ENCODE data around the gene SLC39A11. TPM values are rescaled to one million over a fixed set of nuclear protein-coding genes. Genes with fewer than 3 reads are reported as not detected.

The SLC39A11 gene
- total RNA-seq, 1 experiment from 2014 or later: 46.4 TPM

GRCh38 chr17:72658675-72659074 is 433.8 kb downstream of the SLC39A11 start:
- Histone ChIP-seq H3K4me3 (replicated peaks in 1 of 2; ENCODE audit: low read depth in 1 of 2, low read length in 2 of 2) (no peak overlapping the region), H2AFZ (ENCODE audit: low read depth, low read length, poor library complexity, severe bottlenecking) (no peak overlapping the region), H3K36me3 (ENCODE audit: control insufficient read depth in 1 of 2, insufficient read depth in 2 of 2, low read length in 2 of 2) (no peaks in the 10 kb centered on the region), H3K27ac (ENCODE audit: low read depth, low read length) (peak overlapping the region; percentile 7; the same call in 1 of the 2 replicates), H3K9me3 (ENCODE audit: control insufficient read depth in 1 of 2, insufficient read depth in 1 of 2, low read depth in 1 of 2, low read length in 2 of 2) (peaks cover 0 to 8% of the 10 kb centered on the region in 2 experiments; a peak in 1 of 4 replicates), H3K4me2 (ENCODE audit: low read length) (peak overlapping the region; percentile 22), H3K4me1 (ENCODE audit: control insufficient read depth in 1 of 2, insufficient read depth in 2 of 2, low read length in 2 of 2) (peaks cover 52 to 86% of the 10 kb centered on the region in 2 experiments), H3K9me2 (ENCODE audit: insufficient read depth) (no peaks in the 10 kb centered on the region), H4K20me1 (ENCODE audit: insufficient read depth) (no peaks in the 10 kb centered on the region), H3K9ac (ENCODE audit: low read length) (peak overlapping the region; percentile 31), H3K27me3 (ENCODE audit: insufficient read depth, low read length) (no peaks in the 10 kb centered on the region), H3K79me2 (ENCODE audit: insufficient read depth, low read length) (peaks cover 4% of the 10 kb centered on the region; the same call in 1 of the 2 replicates)
- TF ChIP-seq JUND (IDR thresholded peaks at IDR 0.05) (no peak), POLR2A (IDR thresholded peaks at IDR 0.05; ENCODE audit: borderline replicate concordance, extremely low read depth, insufficient read depth, insufficient read length) (no peak), TCF7L2 (IDR thresholded peaks at IDR 0.05; ENCODE audit: borderline replicate concordance, extremely low read depth, insufficient read depth, insufficient read length) (no peak), EGR1 (IDR thresholded peaks at IDR 0.05; ENCODE audit: low read depth) (no peak), EZH2phosphoT487 (IDR thresholded peaks at IDR 0.05; ENCODE audit: borderline replicate concordance) (no peak), ZFX (IDR thresholded peaks at IDR 0.05) (no peak), ZNF274 (IDR thresholded peaks at IDR 0.05; ENCODE audit: low read depth, low read length) (no peak), SIN3A (IDR thresholded peaks at IDR 0.05; ENCODE audit: low read depth) (no peak), CBX3 (IDR thresholded peaks at IDR 0.05; ENCODE audit: low read depth) (no peak), YY1 (IDR thresholded peaks at IDR 0.05; ENCODE audit: extremely low read depth, insufficient replicate concordance, low read depth, low read length) (no peak), CTCF (IDR thresholded peaks at IDR 0.05 in 2 of 3, conservative IDR thresholded peaks at IDR 0.05 in 1 of 3; ENCODE audit: borderline replicate concordance in 1 of 3, insufficient read depth in 1 of 3, low read depth in 2 of 3, low read length in 2 of 3) (no peak), EZH2 (IDR thresholded peaks at IDR 0.05) (no peak), REST (IDR thresholded peaks at IDR 0.05; ENCODE audit: low read depth) (no peak), SP1 (IDR thresholded peaks at IDR 0.05; ENCODE audit: low read depth) (no peak)
- TF ChIP-seq, protein P1, sequence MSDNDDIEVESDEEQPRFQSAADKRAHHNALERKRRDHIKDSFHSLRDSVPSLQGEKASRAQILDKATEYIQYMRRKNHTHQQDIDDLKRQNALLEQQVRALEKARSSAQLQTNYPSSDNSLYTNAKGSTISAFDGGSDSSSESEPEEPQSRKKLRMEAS (IDR thresholded peaks at IDR 0.05): no peak
- TF ChIP-seq, protein P2, sequence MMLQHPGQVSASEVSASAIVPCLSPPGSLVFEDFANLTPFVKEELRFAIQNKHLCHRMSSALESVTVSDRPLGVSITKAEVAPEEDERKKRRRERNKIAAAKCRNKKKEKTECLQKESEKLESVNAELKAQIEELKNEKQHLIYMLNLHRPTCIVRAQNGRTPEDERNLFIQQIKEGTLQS (IDR thresholded peaks at IDR 0.05): no peak
- CTCF ChIA-PET: interaction anchor here (1.2 to 3.6 kb wide), 3 partner anchors 13 to 102 kb away, joined by 3 to 22 read pairs (median 14); no protein-coding TSS in a partner anchor
- BruUV-seq (replicated peaks): no TSS peak
- ATAC-seq (no peak), DNase-seq (ENCODE audit: low read depth, low spot score) (no peak)
- intact Hi-C loops (cut with micrococcal nuclease): no loop called here
- RAD21 ChIA-PET (ENCODE audit: low non-redundant PET in 1 of 2, low total read pairs in 2 of 2, uncharacterized antibody in 2 of 2, unreplicated experiment in 2 of 2): no interaction called here
- POLR2A ChIA-PET: interaction anchor here (0.8 to 4.0 kb wide), 4 partner anchors 25 to 72 kb away, joined by 3 to 21 read pairs (median 3); no protein-coding TSS in a partner anchor
